Esophagus muscularis mucosa (tissue), 4 donors: ENCODE measurements around the gene BRSK2.

Experiments used
- EP300 ChIP-seq: sonication (generic); formaldehyde crosslinking; IDR thresholded peaks from one replicate; pipeline ENCODE4 v1.6.1; 2017; ENCODE audit warnings: antibody characterized with exemption
- POLR2A ChIP-seq: fragments of 450-650 bp; IDR thresholded peaks from one replicate; pipeline ENCODE4 v1.6.1; 2017; ENCODE audit warnings: antibody characterized with exemption, moderate library complexity, mild to moderate bottlenecking, low read depth
- POLR2AphosphoS5 ChIP-seq, 2 donors: sonication (generic); formaldehyde crosslinking; IDR thresholded peaks; one replicate each; pipeline ENCODE4 v1.6.1; 2017; ENCODE audit warnings: antibody characterized with exemption in 2 of 2
- TF ChIP-seq, protein P1 (sequence below), 3 experiments: fragments of 200-600 bp in 2 of 3; fragments of 450-650 bp in 1 of 3; sonication (generic) in 2 of 3; IDR thresholded peaks; one replicate each; pipeline ENCODE4 v1.5.1; 2017 to 2019; ENCODE audit warnings: antibody characterized with exemption in 3 of 3, mild to moderate bottlenecking in 2 of 3, moderate library complexity in 1 of 3

DNA sequence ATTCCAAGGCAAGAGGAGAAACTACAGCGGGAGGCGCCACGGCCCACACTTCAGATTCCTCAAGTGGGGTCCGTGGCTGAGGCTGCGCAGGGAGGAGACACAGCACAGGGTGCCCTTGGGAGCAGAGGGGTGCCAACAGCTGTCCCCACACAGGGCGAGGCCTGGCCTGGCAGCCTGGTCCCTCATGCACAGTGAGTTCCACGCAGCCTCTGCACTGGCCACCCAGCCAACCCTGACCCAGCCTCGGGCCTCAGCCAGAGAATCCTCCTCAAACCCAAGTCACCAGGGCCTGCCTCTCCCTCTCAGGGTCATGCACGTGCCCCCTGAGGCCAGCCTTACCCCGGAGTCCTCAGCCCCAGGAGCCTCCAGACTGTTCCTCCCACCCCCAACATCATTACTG, 119.3 kb downstream of the BRSK2 start:
- TF ChIP-seq, protein P1, sequence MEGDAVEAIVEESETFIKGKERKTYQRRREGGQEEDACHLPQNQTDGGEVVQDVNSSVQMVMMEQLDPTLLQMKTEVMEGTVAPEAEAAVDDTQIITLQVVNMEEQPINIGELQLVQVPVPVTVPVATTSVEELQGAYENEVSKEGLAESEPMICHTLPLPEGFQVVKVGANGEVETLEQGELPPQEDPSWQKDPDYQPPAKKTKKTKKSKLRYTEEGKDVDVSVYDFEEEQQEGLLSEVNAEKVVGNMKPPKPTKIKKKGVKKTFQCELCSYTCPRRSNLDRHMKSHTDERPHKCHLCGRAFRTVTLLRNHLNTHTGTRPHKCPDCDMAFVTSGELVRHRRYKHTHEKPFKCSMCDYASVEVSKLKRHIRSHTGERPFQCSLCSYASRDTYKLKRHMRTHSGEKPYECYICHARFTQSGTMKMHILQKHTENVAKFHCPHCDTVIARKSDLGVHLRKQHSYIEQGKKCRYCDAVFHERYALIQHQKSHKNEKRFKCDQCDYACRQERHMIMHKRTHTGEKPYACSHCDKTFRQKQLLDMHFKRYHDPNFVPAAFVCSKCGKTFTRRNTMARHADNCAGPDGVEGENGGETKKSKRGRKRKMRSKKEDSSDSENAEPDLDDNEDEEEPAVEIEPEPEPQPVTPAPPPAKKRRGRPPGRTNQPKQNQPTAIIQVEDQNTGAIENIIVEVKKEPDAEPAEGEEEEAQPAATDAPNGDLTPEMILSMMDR (IDR thresholded peaks at IDR 0.05): no peak
- TF ChIP-seq POLR2AphosphoS5 (IDR thresholded peaks at IDR 0.05) (no peak), EP300 (no peak), POLR2A (no peak)
